ENCODE measurements around the gene IFI16. TPM values are rescaled to one million over a fixed set of nuclear protein-coding genes. Genes with fewer than 3 reads are reported as not detected.
"Not testable (repeated sequence)": the region's sequence is repeated elsewhere in the genome, so short reads cannot be mapped to it uniquely, and the experiment has no call there.

Gene IFI16
- total RNA-seq, 1 experiment from 2014 or later: 65.7 TPM

DNA sequence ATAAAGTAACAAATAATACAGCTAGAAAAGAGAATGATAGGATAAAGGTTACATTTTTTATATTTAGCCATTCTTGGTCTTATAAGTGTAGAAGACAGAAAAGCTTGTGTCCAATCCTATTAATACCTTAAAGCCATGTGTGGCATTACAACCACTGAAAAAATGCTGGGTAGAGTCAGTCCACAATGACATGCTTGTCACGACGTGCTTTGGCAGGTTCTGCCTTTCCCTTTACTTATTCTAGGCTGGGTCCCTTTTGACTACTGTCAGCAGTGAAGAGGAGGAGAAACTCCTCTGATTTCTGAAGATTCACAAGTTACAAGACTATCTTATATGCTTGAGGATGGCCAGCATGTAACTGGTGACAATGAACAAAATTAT is 81.5 kb downstream of the IFI16 start:
- no peak for DNase-seq (ENCODE audit: extremely low read depth, low read depth)

DNA sequence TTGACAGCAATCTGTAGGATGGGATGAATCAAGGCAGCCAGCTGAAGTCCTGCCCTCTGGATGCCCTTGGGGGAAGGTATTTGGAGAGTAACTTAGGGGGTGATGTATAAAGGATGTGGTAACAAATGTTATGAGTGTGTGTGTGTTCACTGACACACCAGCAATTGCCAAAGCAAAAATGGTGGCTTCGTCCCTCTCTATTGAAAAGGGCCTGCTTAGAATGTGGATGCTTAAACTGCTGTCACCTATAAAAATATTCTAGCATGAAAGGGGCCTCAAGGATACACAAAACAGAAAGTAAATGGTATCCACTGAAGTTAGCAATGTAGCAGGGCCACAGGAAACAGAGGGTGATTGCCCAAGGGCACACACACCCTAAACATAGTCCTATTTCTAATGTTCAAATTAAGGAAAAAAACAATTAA is 81.9 kb downstream of the IFI16 start:
- no peak for DNase-seq (ENCODE audit: extremely low read depth, low read depth)

DNA sequence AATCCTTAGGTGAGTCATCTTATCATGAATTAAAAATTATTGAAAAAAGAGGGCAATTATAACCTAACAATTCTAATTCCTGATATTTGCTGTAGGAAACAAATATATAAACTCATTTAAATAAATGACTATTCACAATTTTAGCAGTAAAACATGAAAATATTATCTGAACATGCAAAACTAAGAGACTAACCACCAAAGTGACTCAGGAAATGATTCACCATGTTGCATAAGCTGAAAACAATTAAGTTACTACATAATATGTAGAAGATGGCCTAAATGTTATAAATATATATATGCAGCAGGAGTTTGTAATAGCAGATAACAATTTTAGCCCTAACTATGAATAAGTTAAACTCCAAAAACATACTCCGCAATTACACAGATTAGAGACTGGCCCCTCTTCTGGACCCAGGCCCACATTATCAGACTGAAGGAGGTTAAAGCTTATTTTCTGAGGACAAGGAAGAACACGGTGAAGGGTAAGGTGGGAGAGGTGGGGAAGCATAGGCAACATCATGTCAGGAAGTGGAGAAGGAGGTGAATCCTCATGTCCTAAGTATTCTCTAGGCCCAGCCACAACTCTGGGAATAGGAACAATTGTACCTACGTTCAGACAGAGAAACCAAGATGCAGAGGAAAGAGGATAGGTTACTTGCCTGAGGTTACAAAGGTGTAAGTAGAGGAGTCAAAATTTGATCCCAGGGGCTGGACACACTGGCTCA is 82.5 kb downstream of the IFI16 start:
- DNase-seq (ENCODE audit: extremely low read depth, low read depth): no peak

DNA sequence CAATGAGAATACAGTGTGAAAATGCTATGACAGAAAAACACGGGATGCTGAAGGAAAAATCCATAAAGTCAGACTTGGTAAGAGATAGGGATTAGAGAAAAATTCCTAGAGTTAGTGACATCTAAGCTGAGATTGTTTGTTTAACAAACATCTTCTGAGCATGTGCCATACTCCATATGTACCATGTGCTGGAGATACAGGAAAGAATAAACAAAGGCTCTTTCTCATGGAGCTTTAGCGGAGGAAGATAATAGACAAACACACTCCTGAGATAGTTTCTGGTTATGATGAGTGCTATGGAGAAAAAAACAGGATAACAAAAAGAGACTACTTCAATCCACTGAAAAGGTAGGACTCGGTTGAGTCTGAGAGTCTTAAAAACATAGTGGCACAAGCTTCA is 88.9 kb downstream of the IFI16 start:
- DNase-seq (ENCODE audit: extremely low read depth, low read depth): no peak

DNA sequence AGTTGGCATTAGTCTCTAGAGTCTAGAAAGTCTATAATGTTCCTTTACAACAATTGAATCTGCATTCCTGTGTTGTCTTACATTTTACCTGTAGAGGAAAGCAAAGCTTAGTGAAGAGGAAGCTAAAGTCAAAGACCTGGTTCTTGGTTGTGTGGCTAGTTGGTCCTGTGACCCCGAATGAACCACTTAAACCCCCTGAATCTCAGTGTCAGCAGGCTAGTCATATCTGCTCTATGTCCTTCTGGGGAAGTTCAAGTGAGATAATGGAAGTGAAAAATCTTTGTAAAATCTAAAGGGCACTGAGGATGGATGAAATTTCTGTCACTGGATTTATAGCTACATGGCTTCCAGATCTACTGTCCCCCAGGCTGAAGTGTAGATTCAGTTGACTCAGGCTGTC is 90.9 kb downstream of the IFI16 start:
- DNase-seq (ENCODE audit: extremely low read depth, low read depth): no peak

DNA sequence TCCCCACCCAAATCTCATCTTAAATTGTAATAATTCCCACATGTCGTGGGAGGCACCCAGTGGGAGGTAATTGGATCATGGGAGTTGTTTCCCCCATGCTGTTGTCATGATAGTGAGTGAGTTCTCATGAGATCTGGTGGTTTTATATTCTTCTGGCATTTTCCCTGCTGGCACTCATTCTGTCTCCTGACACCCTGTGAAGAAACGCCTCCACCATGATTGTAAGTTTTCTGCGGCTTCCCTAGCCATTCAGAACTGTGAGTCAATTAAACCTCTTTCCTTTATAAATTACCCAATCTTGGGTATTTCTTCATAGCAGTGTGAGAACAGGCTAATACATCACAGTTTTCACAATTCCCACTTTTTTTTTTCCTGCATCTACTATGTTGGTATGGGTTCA is 93.3 kb downstream of the IFI16 start:
- DNase-seq (ENCODE audit: extremely low read depth, low read depth): not testable (repeated sequence)

Other genes with a start within 250 kb of the IFI16 start
- not detected in 2 replicates for gene OR6N1, start 237.7 kb upstream of the IFI16 start, total RNA-seq (2014; rRNA removed; shearing (Covaris generic))
- not detected in 2 replicates for gene OR6N2, start 228.7 kb upstream of the IFI16 start, total RNA-seq (2014; rRNA removed; shearing (Covaris generic))
- gene MNDA, start 178.6 kb upstream of the IFI16 start, total RNA-seq (2014; rRNA removed; shearing (Covaris generic)): not detected in 2 replicates
- gene PYHIN1, start 78.4 kb upstream of the IFI16 start, total RNA-seq (2014; rRNA removed; shearing (Covaris generic)): not detected in 2 replicates
- not detected in 2 replicates for gene AIM2, start 66.9 kb downstream of the IFI16 start, total RNA-seq (2014; rRNA removed; shearing (Covaris generic))
- gene CADM3, start 161.7 kb downstream of the IFI16 start, total RNA-seq (2014; rRNA removed; shearing (Covaris generic)): not detected in 2 replicates
- gene ACKR1, start 195.0 kb downstream of the IFI16 start, total RNA-seq (2014; rRNA removed; shearing (Covaris generic)): not detected in 2 replicates

Measured in NCI-H460 (cell line).